Skeletal muscle tissue (tissue), 4 donors: ENCODE results near the gene GPAT3. TPM values are rescaled to one million over a fixed set of nuclear protein-coding genes. Genes with fewer than 3 reads are reported as not detected.

ENCODE experiments used
- H3K27ac ChIP-seq: one replicate; pipeline ENCODE4 v1.7.0; 2013; ENCODE audit warnings: mild to moderate bottlenecking, low read depth, low read length, inconsistent platforms
- H3K27me3 ChIP-seq, 3 donors: one replicate each; pipeline ENCODE4 v1.7.0; 2013; ENCODE audit warnings: low read length in 3 of 3; ENCODE audit not compliant: control insufficient read depth in 3 of 3, insufficient read depth in 3 of 3
- H3K36me3 ChIP-seq, 3 donors: one replicate each; pipeline ENCODE4 v1.7.0; 2013; ENCODE audit warnings: low read length in 3 of 3; ENCODE audit not compliant: control insufficient read depth in 3 of 3, insufficient read depth in 3 of 3
- H3K4me1 ChIP-seq, 3 donors: one replicate each; pipeline ENCODE4 v1.7.0; 2013; ENCODE audit warnings: low read length in 3 of 3, mild to moderate bottlenecking in 3 of 3; ENCODE audit not compliant: control insufficient read depth in 3 of 3, insufficient read depth in 3 of 3
- H3K4me3 ChIP-seq, 3 donors: one replicate each; pipeline ENCODE4 v1.7.0; 2013; ENCODE audit warnings: low read length in 3 of 3
- H3K9ac ChIP-seq, 3 donors: one replicate each; pipeline ENCODE4 v1.7.0; 2013; ENCODE audit warnings: low read length in 3 of 3, mild to moderate bottlenecking in 3 of 3, moderate library complexity in 2 of 3, low read depth in 1 of 3
- H3K9me3 ChIP-seq, 3 donors: one replicate each; pipeline ENCODE4 v1.7.0; 2013; ENCODE audit warnings: low read length in 3 of 3; ENCODE audit not compliant: control insufficient read depth in 3 of 3
- total RNA-seq: library from RNA; depleted of rRNA; stranded (reverse); fragments of >200 nt; gene quantifications from one replicate; pipeline ENCODE4 v1.2.3, GENCODE V29; 2014
- donor health status: Osteomylitis.

Gene GPAT3
- total RNA-seq, 1 donor from 2014 or later = 32.4 TPM

DNA sequence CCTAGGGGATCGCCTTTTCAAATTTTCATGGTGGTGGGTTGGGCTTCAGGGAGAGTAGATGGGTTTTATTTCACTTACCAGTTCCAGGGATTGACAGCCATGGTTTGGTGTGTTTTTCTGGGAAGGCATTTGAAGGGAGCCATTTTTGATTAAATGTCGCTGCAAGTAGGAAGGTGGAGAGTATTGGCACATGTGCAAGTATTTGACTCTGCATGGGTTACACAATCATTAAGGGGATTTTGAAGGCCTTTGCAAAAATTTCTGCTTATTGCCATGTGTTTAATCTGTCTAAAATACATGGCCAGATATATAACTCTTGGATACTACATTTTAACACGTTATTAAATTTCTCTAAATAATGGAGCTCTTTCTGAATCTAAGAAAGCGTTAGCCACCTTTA, 55.1 kb downstream of the GPAT3 start:
- H3K4me3 ChIP-seq = no peak overlapping the region
- H3K36me3 ChIP-seq = peaks cover 12 to 16% (median 13%) of the 10 kb centered on the region in 3 donors
- no peaks in the 10 kb centered on the region for H3K9me3 ChIP-seq

GRCh38 chr4:83591730-83592129, 55.8 kb downstream of the GPAT3 start:
- Histone ChIP-seq H3K9ac (no peak overlapping the region), H3K4me1 (no peaks in the 10 kb centered on the region), H3K9me3 (no peaks in the 10 kb centered on the region), H3K27ac (no peak overlapping the region), H3K27me3 (no peaks in the 10 kb centered on the region), H3K36me3 (peaks cover 13 to 19% (median 19%) of the 10 kb centered on the region in 3 donors), H3K4me3 (no peak overlapping the region)

More for the DNA sequence above, 55.1 kb downstream of the GPAT3 start:
- Histone ChIP-seq H3K27me3 (no peaks in the 10 kb centered on the region), H3K4me1 (no peaks in the 10 kb centered on the region), H3K27ac (no peak overlapping the region), H3K9ac (no peak overlapping the region)

DNA sequence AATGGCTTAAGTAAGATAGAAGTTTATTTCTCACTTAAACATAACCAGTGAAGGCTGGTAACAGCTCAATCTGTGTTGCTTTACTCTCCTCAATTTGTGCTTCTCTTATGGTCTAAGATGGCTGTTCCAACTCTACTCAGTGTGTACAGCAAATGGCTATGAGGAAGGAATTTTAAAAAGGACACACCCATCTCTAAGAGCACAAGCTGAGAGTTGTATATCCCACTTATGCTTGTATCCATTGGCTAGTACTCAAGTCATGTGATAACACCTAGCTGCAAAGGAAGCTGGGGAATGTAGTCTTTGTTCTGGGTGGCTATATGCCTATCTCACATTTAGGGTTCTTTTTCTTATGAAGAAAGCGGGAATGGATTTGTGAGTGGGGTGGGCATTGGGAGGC, 63.3 kb downstream of the GPAT3 start:
- no peaks in the 10 kb centered on the region for H3K27me3 ChIP-seq
- peaks cover 21 to 34% (median 29%) of the 10 kb centered on the region in 3 donors for H3K36me3 ChIP-seq
- H3K9ac ChIP-seq = no peak overlapping the region
- no peak overlapping the region for H3K27ac ChIP-seq
- H3K4me3 ChIP-seq = no peak overlapping the region
- H3K4me1 ChIP-seq = no peaks in the 10 kb centered on the region
- no peaks in the 10 kb centered on the region for H3K9me3 ChIP-seq

GRCh38 chr4:83603129-83603528, 67.2 kb downstream of the GPAT3 start:
- Histone ChIP-seq H3K9me3 (no peaks in the 10 kb centered on the region), H3K27ac (peak overlapping the region; percentile 14), H3K4me3 (no peak overlapping the region), H3K27me3 (no peaks in the 10 kb centered on the region), H3K36me3 (peaks cover 5 to 20% (median 6%) of the 10 kb centered on the region in 3 donors), H3K4me1 (peaks cover 6 to 18% (median 10%) of the 10 kb centered on the region in 3 donors), H3K9ac (no peak overlapping the region)

DNA sequence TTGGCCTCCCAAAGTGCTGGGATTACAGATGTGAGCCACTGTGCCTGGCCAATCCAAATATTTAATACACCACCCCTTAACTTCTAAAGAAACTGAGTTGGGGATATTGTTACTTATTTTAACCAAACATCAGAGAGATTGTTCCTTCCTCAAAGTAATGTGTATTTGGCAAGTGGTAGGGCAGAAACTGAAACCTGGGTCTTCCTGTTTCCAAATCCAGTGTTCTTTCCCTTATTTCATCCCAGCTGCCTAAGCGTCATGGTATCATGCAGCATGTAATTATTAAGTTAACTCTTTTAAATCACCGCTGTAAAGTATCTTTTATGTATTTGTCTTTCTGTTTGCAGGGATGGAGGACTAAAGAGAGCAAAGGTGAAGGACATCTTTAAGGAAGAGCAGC, 68.4 kb downstream of the GPAT3 start:
- Histone ChIP-seq H3K4me1 (peaks cover 6 to 22% (median 10%) of the 10 kb centered on the region in 3 donors), H3K9me3 (no peaks in the 10 kb centered on the region), H3K27ac (no peak overlapping the region), H3K9ac (no peak overlapping the region), H3K4me3 (no peak overlapping the region), H3K27me3 (no peaks in the 10 kb centered on the region), H3K36me3 (peaks cover 0 to 12% (median 5%) of the 10 kb centered on the region in 3 donors)

DNA sequence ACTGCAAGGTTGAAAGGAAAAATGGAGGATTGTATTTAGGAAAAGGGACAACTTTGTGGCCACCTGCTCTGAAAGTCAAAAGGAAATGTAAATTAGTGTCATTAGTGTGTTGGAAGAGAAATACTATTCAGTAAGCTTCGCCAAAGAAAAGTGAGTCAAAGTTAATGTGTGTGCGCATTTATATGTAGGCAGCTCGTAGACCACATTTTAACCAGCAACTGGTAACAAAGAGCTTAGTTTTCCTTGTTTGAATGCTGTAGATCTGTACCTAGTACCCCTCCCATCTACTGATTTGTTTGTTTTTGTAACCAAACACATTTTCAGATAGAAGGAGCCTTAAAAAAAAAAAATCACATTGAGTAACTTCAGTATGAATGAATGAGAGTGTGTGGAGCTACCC, 69.3 kb downstream of the GPAT3 start:
- H3K4me1 ChIP-seq = peaks cover 6 to 25% (median 10%) of the 10 kb centered on the region in 3 donors
- H3K27ac ChIP-seq = peak overlapping the region; percentile 28

DNA sequence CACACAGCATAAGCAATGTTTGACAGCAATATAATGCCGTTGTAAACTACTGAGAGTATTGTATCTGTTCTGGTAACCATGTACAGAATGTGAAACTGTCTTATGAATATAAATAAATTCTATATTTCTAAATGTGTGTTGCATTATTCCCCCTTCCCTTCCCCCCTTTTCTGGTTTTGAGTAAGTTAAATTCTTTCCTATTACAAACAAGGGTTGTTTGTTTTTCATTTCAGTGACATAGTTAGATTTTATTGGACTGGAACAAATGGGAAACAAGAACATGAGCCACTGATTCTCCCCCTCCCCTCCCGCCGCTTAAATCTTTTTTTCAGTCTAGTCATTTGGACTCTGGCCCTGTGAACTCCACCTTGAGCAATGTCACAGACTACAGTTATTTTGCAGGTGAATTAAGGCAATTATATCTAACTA, 69.8 kb downstream of the GPAT3 start:
- Histone ChIP-seq H3K27me3 (no peaks in the 10 kb centered on the region), H3K4me3 (no peak overlapping the region), H3K9ac (no peak overlapping the region), H3K27ac (peak overlapping the region; percentile 28), H3K36me3 (peaks cover 0 to 5% (median 2%) of the 10 kb centered on the region in 3 donors), H3K9me3 (no peaks in the 10 kb centered on the region), H3K4me1 (peaks cover 6 to 25% (median 10%) of the 10 kb centered on the region in 3 donors)

More for the DNA sequence above, 69.3 kb downstream of the GPAT3 start:
- Histone ChIP-seq H3K36me3 (peaks cover 0 to 6% (median 2%) of the 10 kb centered on the region in 3 donors), H3K4me3 (no peak overlapping the region), H3K9me3 (no peaks in the 10 kb centered on the region), H3K27me3 (no peaks in the 10 kb centered on the region), H3K9ac (no peak overlapping the region)

DNA sequence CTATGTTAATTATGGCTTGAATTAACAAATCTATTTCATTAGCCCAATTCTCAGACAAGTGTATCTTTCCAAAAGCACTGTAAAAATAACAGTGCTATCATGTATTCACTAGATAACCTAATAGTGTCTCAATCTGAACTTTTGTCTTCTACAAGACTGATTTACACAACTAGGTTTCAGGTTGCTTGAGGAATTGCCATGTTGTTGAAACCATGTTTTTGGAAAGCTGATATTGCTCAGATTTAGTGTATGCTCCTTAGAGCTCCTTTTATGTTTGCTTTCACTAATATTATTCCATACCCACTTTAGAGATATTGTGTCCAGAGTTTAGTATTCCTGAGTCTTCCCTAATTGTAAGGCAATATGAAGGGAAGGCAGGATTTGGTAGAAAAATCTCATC, 70.6 kb downstream of the GPAT3 start:
- peaks cover 6 to 25% (median 10%) of the 10 kb centered on the region in 3 donors for H3K4me1 ChIP-seq
- no peaks in the 10 kb centered on the region for H3K9me3 ChIP-seq
- H3K4me3 ChIP-seq = no peak overlapping the region
- H3K27ac ChIP-seq = peak overlapping the region; percentile 28
- no peaks in the 10 kb centered on the region for H3K27me3 ChIP-seq
- no peak overlapping the region for H3K9ac ChIP-seq
- no peaks in the 10 kb centered on the region for H3K36me3 ChIP-seq

DNA sequence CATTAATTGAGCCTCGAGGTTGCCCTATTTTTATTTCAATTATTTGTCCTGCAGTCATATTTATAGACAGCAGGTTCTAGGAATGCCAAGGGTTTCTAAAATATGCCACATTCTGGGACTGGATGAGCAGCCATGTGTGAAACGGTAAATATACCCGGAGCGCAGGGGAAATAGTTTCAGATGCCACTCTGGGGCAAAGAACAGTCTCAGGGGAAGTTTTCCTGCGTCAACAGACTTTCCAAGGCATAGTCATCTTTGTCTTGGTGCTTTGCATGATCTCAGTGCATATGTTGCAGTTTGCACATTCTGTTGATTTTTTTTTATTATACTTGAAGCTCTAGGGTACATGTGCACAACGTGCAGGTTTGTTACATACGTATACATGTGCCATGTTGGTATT, 71.0 kb downstream of the GPAT3 start:
- Histone ChIP-seq H3K27ac (no peak overlapping the region), H3K9ac (no peak overlapping the region), H3K27me3 (no peaks in the 10 kb centered on the region), H3K9me3 (no peaks in the 10 kb centered on the region), H3K36me3 (no peaks in the 10 kb centered on the region), H3K4me3 (no peak overlapping the region), H3K4me1 (peaks cover 6 to 25% (median 10%) of the 10 kb centered on the region in 3 donors)

DNA sequence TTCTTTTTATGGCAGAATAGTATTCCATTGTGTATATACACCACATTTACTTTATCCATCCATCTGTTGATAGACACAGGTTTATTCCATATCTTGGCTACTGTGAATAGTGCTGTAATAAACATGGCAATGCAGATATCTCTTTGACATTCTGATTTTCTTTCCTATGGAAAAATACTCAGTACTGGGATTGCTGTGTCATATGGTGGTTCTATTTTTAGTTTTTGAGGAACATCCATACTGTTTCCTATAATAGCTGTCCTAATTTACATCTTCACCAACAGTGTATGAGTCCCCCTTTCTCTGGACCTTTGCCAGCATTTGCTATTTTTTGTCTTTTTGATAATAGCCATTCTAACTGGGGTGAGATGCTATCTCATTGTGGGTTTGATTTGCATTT, 73.5 kb downstream of the GPAT3 start:
- Histone ChIP-seq H3K9me3 (peaks cover under 1 to 4% (median 4%) of the 10 kb centered on the region in 3 donors), H3K36me3 (no peaks in the 10 kb centered on the region), H3K27me3 (no peaks in the 10 kb centered on the region), H3K9ac (no peak overlapping the region), H3K27ac (no peak overlapping the region), H3K4me3 (no peak overlapping the region), H3K4me1 (peaks cover 6 to 25% (median 10%) of the 10 kb centered on the region in 3 donors)
